ENCODE data around the gene POMT1.

Gene POMT1

GRCh38 chr9:131491001-131491710 is 11.6 kb upstream of the POMT1 start:
- Histone ChIP-seq H3K79me2 (ENCODE audit: low read length) (no peaks in the 10 kb centered on the region; the same call in 1 of the 2 replicates), H3K9ac (ENCODE audit: low read length) (no peak overlapping the region), H3K36me3 (replicated peaks; ENCODE audit: low read depth, low read length) (peaks cover 87% of the 10 kb centered on the region), H3K4me3 (ENCODE audit: low read length) (no peak overlapping the region), H3K4me2 (ENCODE audit: low read length) (no peak overlapping the region), H3K9me3 (ENCODE audit: insufficient read depth, low read length) (no peaks in the 10 kb centered on the region), H4K20me1 (ENCODE audit: insufficient read depth, low read length) (no peaks in the 10 kb centered on the region), H3K4me1 (ENCODE audit: low read length) (no peaks in the 10 kb centered on the region), H3K27ac (ENCODE audit: low read length) (no peak overlapping the region), H3K27me3 (ENCODE audit: low read depth, low read length) (no peaks in the 10 kb centered on the region), H2AFZ (ENCODE audit: low read depth, low read length) (no peak overlapping the region)
- TF ChIP-seq EZH2phosphoT487 (IDR thresholded peaks at IDR 0.05; ENCODE audit: low read depth) = no peak
- TF ChIP-seq CTCF (IDR thresholded peaks at IDR 0.05; ENCODE audit: low read depth, low read length) = no peak

- Histone ChIP-seq H3K36me3 (replicated peaks; ENCODE audit: low read depth, low read length) (peaks cover 87% of the 10 kb centered on the region), H3K4me3 (ENCODE audit: low read length) (no peak overlapping the region)
- TF ChIP-seq CTCF (IDR thresholded peaks at IDR 0.05; ENCODE audit: low read depth, low read length) (no peak), EZH2phosphoT487 (IDR thresholded peaks at IDR 0.05; ENCODE audit: low read depth) (no peak)
Observed at GRCh38 chr9:131492070-131492469, 10.6 kb upstream of the POMT1 start.

GRCh38 chr9:131494296-131494870 is 8.3 kb upstream of the POMT1 start:
- Histone ChIP-seq H3K9ac (ENCODE audit: low read length) (no peak overlapping the region), H3K79me2 (ENCODE audit: low read length) (no peaks in the 10 kb centered on the region), H3K27me3 (ENCODE audit: low read depth, low read length) (no peaks in the 10 kb centered on the region), H3K9me3 (ENCODE audit: insufficient read depth, low read length) (no peaks in the 10 kb centered on the region), H3K4me3 (ENCODE audit: low read length) (no peak overlapping the region), H3K4me1 (ENCODE audit: low read length) (no peaks in the 10 kb centered on the region), H3K4me2 (ENCODE audit: low read length) (no peak overlapping the region), H4K20me1 (ENCODE audit: insufficient read depth, low read length) (no peaks in the 10 kb centered on the region), H3K36me3 (replicated peaks; ENCODE audit: low read depth, low read length) (peaks cover 88% of the 10 kb centered on the region), H3K27ac (ENCODE audit: low read length) (no peak overlapping the region), H2AFZ (ENCODE audit: low read depth, low read length) (no peak overlapping the region)
- TF ChIP-seq EZH2phosphoT487 (IDR thresholded peaks at IDR 0.05; ENCODE audit: low read depth) = no peak
- no peak for TF ChIP-seq CTCF (IDR thresholded peaks at IDR 0.05; ENCODE audit: low read depth, low read length)

More at GRCh38 chr9:131492070-131492469, 10.6 kb upstream of the POMT1 start:
- Histone ChIP-seq H4K20me1 (ENCODE audit: insufficient read depth, low read length) (no peaks in the 10 kb centered on the region), H3K27ac (ENCODE audit: low read length) (no peak overlapping the region), H3K9ac (ENCODE audit: low read length) (no peak overlapping the region), H2AFZ (ENCODE audit: low read depth, low read length) (no peak overlapping the region), H3K4me2 (ENCODE audit: low read length) (no peak overlapping the region), H3K27me3 (ENCODE audit: low read depth, low read length) (no peaks in the 10 kb centered on the region), H3K9me3 (ENCODE audit: insufficient read depth, low read length) (no peaks in the 10 kb centered on the region), H3K79me2 (ENCODE audit: low read length) (no peaks in the 10 kb centered on the region), H3K4me1 (ENCODE audit: low read length) (no peaks in the 10 kb centered on the region)

DNA sequence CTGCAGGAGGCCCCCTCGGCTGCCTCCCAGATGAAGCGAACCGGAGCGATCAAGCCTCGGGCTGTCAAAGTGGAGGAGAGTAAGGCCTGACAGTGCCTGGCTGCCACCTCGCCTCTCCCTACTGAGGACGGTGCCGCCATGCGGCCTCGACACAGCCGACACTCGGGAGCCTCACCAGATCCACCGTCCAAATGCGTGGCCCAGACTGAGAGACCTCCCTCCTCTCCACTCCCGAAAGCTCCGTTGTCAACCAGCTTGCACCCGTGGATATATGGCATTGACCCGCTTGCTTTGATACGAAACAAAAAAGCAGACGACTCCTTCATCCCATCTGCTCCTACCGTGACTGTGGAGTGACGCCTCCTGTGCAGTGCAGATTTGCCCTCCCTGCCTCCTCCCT is 6.9 kb upstream of the POMT1 start:
- Histone ChIP-seq H3K27me3 (ENCODE audit: low read depth, low read length) (no peaks in the 10 kb centered on the region), H3K79me2 (ENCODE audit: low read length) (no peaks in the 10 kb centered on the region), H3K27ac (ENCODE audit: low read length) (no peak overlapping the region), H3K9ac (ENCODE audit: low read length) (no peak overlapping the region), H3K9me3 (ENCODE audit: insufficient read depth, low read length) (no peaks in the 10 kb centered on the region), H3K4me1 (ENCODE audit: low read length) (no peaks in the 10 kb centered on the region), H3K4me2 (ENCODE audit: low read length) (no peak overlapping the region), H3K36me3 (replicated peaks; ENCODE audit: low read depth, low read length) (peaks cover 78% of the 10 kb centered on the region), H4K20me1 (ENCODE audit: insufficient read depth, low read length) (no peaks in the 10 kb centered on the region), H3K4me3 (ENCODE audit: low read length) (no peak overlapping the region), H2AFZ (ENCODE audit: low read depth, low read length) (no peak overlapping the region)
- no peak for TF ChIP-seq EZH2phosphoT487 (IDR thresholded peaks at IDR 0.05; ENCODE audit: low read depth)
- TF ChIP-seq CTCF (IDR thresholded peaks at IDR 0.05; ENCODE audit: low read depth, low read length) = no peak
